IPS-15b (cell line): Measurements from ENCODE around the gene MTA1.

Experiments used
- H3K27me3 ChIP-seq: one replicate; pipeline ENCODE4 v1.6.1; 2013; ENCODE audit warnings: low read length; ENCODE audit not compliant: control insufficient read depth, insufficient read depth
- H3K36me3 ChIP-seq: one replicate; pipeline ENCODE4 v1.6.1; 2013; ENCODE audit warnings: low read length; ENCODE audit not compliant: control insufficient read depth, insufficient read depth
- H3K4me1 ChIP-seq: one replicate; pipeline ENCODE4 v1.6.1; 2013; ENCODE audit warnings: mild to moderate bottlenecking, low read length; ENCODE audit not compliant: control insufficient read depth, insufficient read depth
- H3K4me3 ChIP-seq: one replicate; pipeline ENCODE4 v1.5.1; 2013; ENCODE audit warnings: low read depth, low read length
- H3K9ac ChIP-seq: one replicate; pipeline ENCODE4 v1.6.1; 2013; ENCODE audit warnings: low read depth, mild to moderate bottlenecking, low read length
- H3K9me3 ChIP-seq: one replicate; pipeline ENCODE4 v1.6.1; 2013; ENCODE audit warnings: mild to moderate bottlenecking, low read length; ENCODE audit not compliant: control insufficient read depth, insufficient read depth

The MTA1 gene

GRCh38 chr14:105446971-105447370 is 27.3 kb downstream of the MTA1 start:
- Histone ChIP-seq H3K9me3 (no peaks in the 10 kb centered on the region), H3K4me1 (no peaks in the 10 kb centered on the region), H3K27me3 (no peaks in the 10 kb centered on the region), H3K4me3 (no peak overlapping the region), H3K9ac (no peak overlapping the region), H3K36me3 (peaks cover 35% of the 10 kb centered on the region)

- H3K4me3 ChIP-seq, result no peak overlapping the region
- no peaks in the 10 kb centered on the region for H3K27me3 ChIP-seq
- peaks cover 34% of the 10 kb centered on the region for H3K36me3 ChIP-seq
- H3K4me1 ChIP-seq, result no peaks in the 10 kb centered on the region
- no peaks in the 10 kb centered on the region for H3K9me3 ChIP-seq
- H3K9ac ChIP-seq, result no peak overlapping the region
Measured at GRCh38 chr14:105447651-105448640, 28.3 kb downstream of the MTA1 start.

- no peaks in the 10 kb centered on the region for H3K27me3 ChIP-seq
- peaks cover 38% of the 10 kb centered on the region for H3K36me3 ChIP-seq
- no peak overlapping the region for H3K9ac ChIP-seq
- no peaks in the 10 kb centered on the region for H3K9me3 ChIP-seq
- no peak overlapping the region for H3K4me3 ChIP-seq
- H3K4me1 ChIP-seq, result no peaks in the 10 kb centered on the region
Measured at GRCh38 chr14:105448706-105449111, 29.1 kb downstream of the MTA1 start.

GRCh38 chr14:105449276-105450122 is 29.9 kb downstream of the MTA1 start:
- no peaks in the 10 kb centered on the region for H3K9me3 ChIP-seq
- no peaks in the 10 kb centered on the region for H3K4me1 ChIP-seq
- H3K9ac ChIP-seq, result no peak overlapping the region
- no peak overlapping the region for H3K4me3 ChIP-seq
- H3K36me3 ChIP-seq, result peaks cover 46% of the 10 kb centered on the region
- no peaks in the 10 kb centered on the region for H3K27me3 ChIP-seq

GRCh38 chr14:105450123-105450505 is 30.5 kb downstream of the MTA1 start:
- Histone ChIP-seq H3K9ac (no peak overlapping the region), H3K9me3 (no peaks in the 10 kb centered on the region), H3K27me3 (no peaks in the 10 kb centered on the region), H3K4me3 (no peak overlapping the region), H3K4me1 (no peaks in the 10 kb centered on the region), H3K36me3 (peaks cover 49% of the 10 kb centered on the region)

GRCh38 chr14:105450864-105451720 is 31.5 kb downstream of the MTA1 start:
- Histone ChIP-seq H3K9me3 (no peaks in the 10 kb centered on the region), H3K9ac (no peak overlapping the region), H3K4me3 (no peak overlapping the region), H3K36me3 (peaks cover 56% of the 10 kb centered on the region), H3K27me3 (no peaks in the 10 kb centered on the region), H3K4me1 (no peaks in the 10 kb centered on the region)

- H3K27me3 ChIP-seq, result no peaks in the 10 kb centered on the region
- no peak overlapping the region for H3K4me3 ChIP-seq
- H3K36me3 ChIP-seq, result peaks cover 67% of the 10 kb centered on the region
- H3K9ac ChIP-seq, result no peak overlapping the region
- no peaks in the 10 kb centered on the region for H3K4me1 ChIP-seq
- H3K9me3 ChIP-seq, result no peaks in the 10 kb centered on the region
Measured at GRCh38 chr14:105452963-105453362, 33.3 kb downstream of the MTA1 start.

GRCh38 chr14:105453847-105454246 is 34.2 kb downstream of the MTA1 start:
- no peaks in the 10 kb centered on the region for H3K4me1 ChIP-seq
- no peak overlapping the region for H3K4me3 ChIP-seq
- H3K27me3 ChIP-seq, result no peaks in the 10 kb centered on the region
- no peaks in the 10 kb centered on the region for H3K9me3 ChIP-seq
- H3K9ac ChIP-seq, result no peak overlapping the region
- H3K36me3 ChIP-seq, result peaks cover 69% of the 10 kb centered on the region

- Histone ChIP-seq H3K9ac (no peak overlapping the region), H3K4me3 (no peak overlapping the region), H3K36me3 (peaks cover 63% of the 10 kb centered on the region), H3K4me1 (no peaks in the 10 kb centered on the region), H3K27me3 (no peaks in the 10 kb centered on the region), H3K9me3 (no peaks in the 10 kb centered on the region)
Measured at GRCh38 chr14:105455086-105455640, 35.5 kb downstream of the MTA1 start.

- H3K4me1 ChIP-seq, result no peaks in the 10 kb centered on the region
- H3K27me3 ChIP-seq, result no peaks in the 10 kb centered on the region
- no peak overlapping the region for H3K4me3 ChIP-seq
- peaks cover 63% of the 10 kb centered on the region for H3K36me3 ChIP-seq
- H3K9ac ChIP-seq, result no peak overlapping the region
- H3K9me3 ChIP-seq, result no peaks in the 10 kb centered on the region
Measured at GRCh38 chr14:105455766-105456660, 36.4 kb downstream of the MTA1 start.
